Epithelial cell of proximal tubule (primary cell): ENCODE measurements around the gene ACTL6B. TPM values are rescaled to one million over a fixed set of nuclear protein-coding genes. Genes with fewer than 3 reads are reported as not detected.

Experiments
- DNase-seq: peaks from one replicate; pipeline ENCODE4 v3.0.0-alpha.2; 2011; ENCODE audit warnings: low read depth
- H3K4me3 ChIP-seq: 2 replicates; pipeline ENCODE4 v1.5.1; 2011; ENCODE audit warnings: low read depth, mild to moderate bottlenecking, low read length
- CTCF ChIP-seq: conservative IDR thresholded peaks from 2 replicates; pipeline ENCODE4 v1.5.1; 2012; ENCODE audit warnings: low read depth, mild to moderate bottlenecking, low read length
- total RNA-seq: library from RNA; depleted of rRNA; stranded (reverse); fragments of >200 nt; gene quantifications from 2 replicates; pipeline ENCODE4 v1.2.3, GENCODE V29; 2015

ACTL6B gene
- total RNA-seq, 1 donor from 2014 or later = not detected

- H3K4me3 ChIP-seq = no peak overlapping the region
- TF ChIP-seq CTCF = no peak
- no peak for DNase-seq
Observed at GRCh38 chr7:100678291-100678984, 22.2 kb upstream of the ACTL6B start.

GRCh38 chr7:100677308-100678267 lies 21.3 kb upstream of the ACTL6B start:
- no peak for DNase-seq

GRCh38 chr7:100676501-100677306 lies 20.5 kb upstream of the ACTL6B start:
- H3K4me3 ChIP-seq = peak overlapping the region; percentile 96
- TF ChIP-seq CTCF = no peak
- DNase-seq = no peak

More at GRCh38 chr7:100677308-100678267, 21.3 kb upstream of the ACTL6B start:
- no peak for TF ChIP-seq CTCF
- H3K4me3 ChIP-seq = no peak overlapping the region

- TF ChIP-seq CTCF = no peak
- no peak for DNase-seq
- peak overlapping the region; percentile 96 for H3K4me3 ChIP-seq
Observed at GRCh38 chr7:100675581-100676350, 19.5 kb upstream of the ACTL6B start.

- no peak for DNase-seq
- TF ChIP-seq CTCF = no peak
- H3K4me3 ChIP-seq = peak overlapping the region; percentile 96
Observed at GRCh38 chr7:100675105-100675451, 18.8 kb upstream of the ACTL6B start.
